ENCODE data around the gene ARID4B.

- no peak for TF ChIP-seq CTCF (IDR thresholded peaks at IDR 0.05; ENCODE audit: insufficient read depth, low read length, poor library complexity, severe bottlenecking)
- TF ChIP-seq EZH2phosphoT487 (conservative IDR thresholded peaks at IDR 0.05; ENCODE audit: low read length), result no peak
Measured at GRCh38 chr1:235215453-235215852, 112.5 kb downstream of the ARID4B start.
